Measurements from ENCODE around the gene FANCC. TPM values are rescaled to one million over a fixed set of nuclear protein-coding genes. Genes with fewer than 3 reads are reported as not detected.

FANCC gene
- total RNA-seq, 2 donors from 2014 or later: 10.5 to 23.6 TPM

DNA sequence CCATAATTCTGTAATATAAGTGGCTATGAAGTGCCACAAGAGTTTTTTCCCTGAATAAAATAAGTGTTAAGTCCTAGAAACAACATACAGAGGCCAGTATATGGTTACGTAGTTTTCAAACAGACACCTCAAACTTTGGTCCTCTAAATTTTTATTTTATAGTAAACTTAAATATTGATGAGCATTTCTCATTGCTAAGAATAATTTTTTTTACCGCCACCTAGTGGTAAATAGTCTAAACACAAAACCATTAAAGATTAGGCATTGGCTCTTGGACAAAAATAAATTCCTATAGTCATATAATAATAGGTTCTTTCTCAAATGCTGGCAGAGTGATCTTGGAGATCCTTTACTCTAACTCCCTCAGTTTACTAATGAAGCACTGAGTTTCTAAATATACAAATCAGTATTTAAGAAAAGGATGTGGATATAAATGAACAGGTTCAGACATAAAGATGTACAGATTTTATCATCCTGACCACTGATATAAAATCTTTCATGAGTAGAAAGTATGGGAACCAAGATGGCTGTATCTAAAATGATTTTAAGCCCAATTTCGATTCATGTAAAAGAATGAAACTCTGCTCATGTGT, 136.2 kb downstream of the FANCC start:
- DNase-seq: no peak
- Histone ChIP-seq H3K9ac (ENCODE audit: low read depth in 2 of 2, low read length in 2 of 2) (no peak overlapping the region), H3K4me3 (no peak overlapping the region), H3K36me3 (no peaks in the 10 kb centered on the region), H3K27ac (no peak overlapping the region), H3K27me3 (no peaks in the 10 kb centered on the region), H3K9me3 (no peaks in the 10 kb centered on the region), H3K4me1 (no peaks in the 10 kb centered on the region)
- intact Hi-C loops (cut with DNase I): no loop called here
- TF ChIP-seq, protein P1, sequence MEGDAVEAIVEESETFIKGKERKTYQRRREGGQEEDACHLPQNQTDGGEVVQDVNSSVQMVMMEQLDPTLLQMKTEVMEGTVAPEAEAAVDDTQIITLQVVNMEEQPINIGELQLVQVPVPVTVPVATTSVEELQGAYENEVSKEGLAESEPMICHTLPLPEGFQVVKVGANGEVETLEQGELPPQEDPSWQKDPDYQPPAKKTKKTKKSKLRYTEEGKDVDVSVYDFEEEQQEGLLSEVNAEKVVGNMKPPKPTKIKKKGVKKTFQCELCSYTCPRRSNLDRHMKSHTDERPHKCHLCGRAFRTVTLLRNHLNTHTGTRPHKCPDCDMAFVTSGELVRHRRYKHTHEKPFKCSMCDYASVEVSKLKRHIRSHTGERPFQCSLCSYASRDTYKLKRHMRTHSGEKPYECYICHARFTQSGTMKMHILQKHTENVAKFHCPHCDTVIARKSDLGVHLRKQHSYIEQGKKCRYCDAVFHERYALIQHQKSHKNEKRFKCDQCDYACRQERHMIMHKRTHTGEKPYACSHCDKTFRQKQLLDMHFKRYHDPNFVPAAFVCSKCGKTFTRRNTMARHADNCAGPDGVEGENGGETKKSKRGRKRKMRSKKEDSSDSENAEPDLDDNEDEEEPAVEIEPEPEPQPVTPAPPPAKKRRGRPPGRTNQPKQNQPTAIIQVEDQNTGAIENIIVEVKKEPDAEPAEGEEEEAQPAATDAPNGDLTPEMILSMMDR (IDR thresholded peaks at IDR 0.05): peak; percentile 57

DNA sequence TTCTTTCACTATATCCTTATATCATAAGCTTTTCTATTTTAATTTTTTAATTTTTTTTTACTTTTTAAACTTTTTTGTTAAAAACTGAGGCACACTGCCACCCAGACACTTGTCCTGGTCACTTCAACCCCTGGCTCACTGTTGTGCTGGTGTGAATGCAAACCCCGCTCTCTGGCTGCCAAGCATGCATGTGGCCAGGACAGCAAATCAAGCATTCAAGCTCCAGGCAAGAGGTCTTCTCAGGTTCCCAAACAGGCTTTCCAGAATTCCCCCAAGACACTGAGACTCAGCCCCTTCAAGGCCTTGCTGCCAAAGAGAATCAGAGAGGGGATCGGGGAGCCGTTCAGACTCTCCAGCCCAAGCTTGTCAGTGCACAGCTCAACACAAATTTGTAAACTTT, 139.9 kb downstream of the FANCC start:
- H3K36me3 ChIP-seq: no peaks in the 10 kb centered on the region
- intact Hi-C loops (cut with DNase I): no loop called here
- H3K4me1 ChIP-seq: no peaks in the 10 kb centered on the region
- H3K27ac ChIP-seq: no peak overlapping the region
- H3K27me3 ChIP-seq: no peaks in the 10 kb centered on the region
- no peak overlapping the region for H3K4me3 ChIP-seq
- TF ChIP-seq, protein P1 (IDR thresholded peaks at IDR 0.05): no peak
- no peaks in the 10 kb centered on the region for H3K9me3 ChIP-seq
- DNase-seq: no peak
- no peak overlapping the region for H3K9ac ChIP-seq (ENCODE audit: low read depth in 2 of 2, low read length in 2 of 2)

DNA sequence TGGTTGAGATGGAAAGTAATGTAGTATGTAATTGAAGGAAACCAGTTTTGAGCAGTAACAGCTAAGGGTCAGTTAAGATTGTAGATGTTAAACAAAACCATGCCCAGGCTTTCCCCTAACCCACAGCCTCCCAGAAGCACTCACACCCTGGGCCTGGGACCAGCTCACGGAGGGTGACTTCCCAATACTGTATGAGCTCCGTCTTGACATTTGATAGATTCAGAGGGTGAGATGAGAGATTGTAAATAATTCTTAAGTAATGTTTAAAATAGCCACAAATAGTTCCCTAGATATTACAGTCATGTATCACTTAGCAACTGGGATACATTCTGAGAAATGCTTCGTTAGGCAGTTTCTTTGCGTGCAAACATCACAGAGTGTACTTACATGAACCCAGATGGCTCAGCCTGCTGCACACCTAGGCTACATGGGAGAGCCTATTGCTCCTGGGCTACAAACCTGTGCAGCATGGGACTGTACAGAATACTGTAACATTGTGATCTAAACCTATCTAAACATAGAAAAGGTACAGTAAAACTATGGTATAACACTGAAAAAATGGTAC, 140.7 kb downstream of the FANCC start:
- no peaks in the 10 kb centered on the region for H3K9me3 ChIP-seq
- intact Hi-C loops (cut with DNase I): no loop called here
- no peak for DNase-seq
- no peaks in the 10 kb centered on the region for H3K4me1 ChIP-seq
- H3K27me3 ChIP-seq: no peaks in the 10 kb centered on the region
- no peak overlapping the region for H3K4me3 ChIP-seq
- no peak overlapping the region for H3K9ac ChIP-seq (ENCODE audit: low read depth in 2 of 2, low read length in 2 of 2)
- no peaks in the 10 kb centered on the region for H3K36me3 ChIP-seq
- H3K27ac ChIP-seq: no peak overlapping the region
- TF ChIP-seq, protein P1 (IDR thresholded peaks at IDR 0.05): no peak

DNA sequence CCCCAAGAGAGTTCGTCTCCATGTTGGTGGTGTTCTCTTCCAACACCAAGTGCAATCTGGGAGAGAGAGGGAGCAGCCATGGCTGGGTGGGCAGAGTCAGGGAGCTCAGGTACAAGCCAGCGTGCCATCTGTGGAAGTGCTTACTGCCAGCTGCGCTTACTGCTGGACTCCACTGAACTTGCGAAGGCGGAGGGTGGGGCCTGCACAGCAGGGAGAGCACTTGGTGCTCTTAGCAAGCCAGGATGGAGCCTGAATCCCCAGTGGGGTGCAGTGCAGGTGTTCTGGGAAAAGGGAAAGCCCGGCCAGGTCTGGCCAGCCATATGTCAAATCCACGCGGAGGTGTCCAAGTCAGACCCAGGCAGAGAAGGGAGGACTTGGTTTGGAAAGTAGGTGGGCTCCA, 142.0 kb downstream of the FANCC start:
- intact Hi-C loops (cut with DNase I): no loop called here
- no peak overlapping the region for H3K27ac ChIP-seq
- no peak for DNase-seq
- H3K36me3 ChIP-seq: no peaks in the 10 kb centered on the region
- no peak overlapping the region for H3K4me3 ChIP-seq
- no peaks in the 10 kb centered on the region for H3K27me3 ChIP-seq
- H3K9me3 ChIP-seq: no peaks in the 10 kb centered on the region
- no peak overlapping the region for H3K9ac ChIP-seq (ENCODE audit: low read depth in 2 of 2, low read length in 2 of 2)
- TF ChIP-seq, protein P1 (IDR thresholded peaks at IDR 0.05): no peak
- no peaks in the 10 kb centered on the region for H3K4me1 ChIP-seq

DNA sequence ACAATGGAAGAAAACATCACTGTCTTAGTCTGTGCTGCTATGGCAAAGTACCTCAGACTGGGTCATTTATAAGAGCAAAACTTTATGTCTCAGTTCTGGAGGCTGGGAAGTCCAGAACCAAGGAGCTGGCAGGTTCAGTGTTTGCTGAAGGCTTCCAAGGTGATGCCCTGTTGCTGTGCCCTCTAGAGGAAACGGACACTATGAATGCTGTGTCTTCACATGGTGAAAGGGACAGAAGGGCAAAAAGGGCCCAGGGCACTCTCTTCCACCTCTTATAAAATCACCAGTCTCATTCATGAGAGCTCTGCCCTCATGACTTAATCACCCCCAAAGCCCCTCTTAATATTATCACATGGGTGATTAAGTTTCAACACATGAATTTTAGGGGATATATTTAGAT, 143.5 kb downstream of the FANCC start:
- TF ChIP-seq, protein P1 (IDR thresholded peaks at IDR 0.05): no peak
- Histone ChIP-seq H3K9me3 (no peaks in the 10 kb centered on the region), H3K9ac (ENCODE audit: low read depth in 2 of 2, low read length in 2 of 2) (no peak overlapping the region), H3K36me3 (no peaks in the 10 kb centered on the region), H3K27ac (no peak overlapping the region), H3K27me3 (no peaks in the 10 kb centered on the region), H3K4me3 (no peak overlapping the region), H3K4me1 (no peaks in the 10 kb centered on the region)
- intact Hi-C loops (cut with DNase I): no loop called here
- no peak for DNase-seq
